Liver (tissue), 3 donors: Measurements from ENCODE around the gene ACTL8.

Experiments
- EGR1 ChIP-seq, 2 donors: IDR thresholded peaks; 2 replicates each; pipeline ENCODE4 v1.6.1; 2016 to 2018; ENCODE audit warnings: antibody characterized with exemption in 2 of 2, low read depth in 2 of 2
- FOXA1 ChIP-seq: IDR thresholded peaks from 2 replicates; pipeline ENCODE4 v1.6.1; 2016; ENCODE audit warnings: antibody characterized with exemption
- GABPA ChIP-seq, 2 donors: IDR thresholded peaks in 1 of 2; conservative IDR thresholded peaks in 1 of 2; 2 replicates each; pipeline ENCODE4 v1.6.1; 2016; ENCODE audit warnings: antibody characterized with exemption in 2 of 2, mild to moderate bottlenecking in 1 of 2, moderate library complexity in 1 of 2
- HNF4A ChIP-seq, 2 donors: conservative IDR thresholded peaks; 2 replicates each; pipeline ENCODE4 v1.6.1; 2016; ENCODE audit warnings: antibody characterized with exemption in 2 of 2, mild to moderate bottlenecking in 2 of 2
- HNF4G ChIP-seq: IDR thresholded peaks from 2 replicates; pipeline ENCODE4 v1.6.1; 2016; ENCODE audit warnings: antibody characterized with exemption
- RAD21 ChIP-seq, 2 donors: IDR thresholded peaks; 2 replicates each; pipeline ENCODE4 v1.6.1; 2016; ENCODE audit warnings: antibody characterized with exemption in 2 of 2, mild to moderate bottlenecking in 2 of 2
- RXRA ChIP-seq, 2 donors: IDR thresholded peaks; 2 replicates each; pipeline ENCODE4 v1.6.1; 2017 to 2018; ENCODE audit warnings: antibody characterized with exemption in 2 of 2, mild to moderate bottlenecking in 1 of 2
- SP1 ChIP-seq: IDR thresholded peaks from 2 replicates; pipeline ENCODE4 v1.6.1; 2018; ENCODE audit warnings: antibody characterized with exemption, mild to moderate bottlenecking
- TAF1 ChIP-seq: conservative IDR thresholded peaks from 2 replicates; pipeline ENCODE4 v1.6.1; 2016; ENCODE audit warnings: antibody characterized with exemption, mild to moderate bottlenecking
- YY1 ChIP-seq: IDR thresholded peaks from 2 replicates; pipeline ENCODE4 v1.6.1; 2016; ENCODE audit warnings: antibody characterized with exemption, mild to moderate bottlenecking
- TF ChIP-seq, protein P1 (sequence below): IDR thresholded peaks from 2 replicates; pipeline ENCODE4 v1.6.1; 2016; ENCODE audit warnings: antibody characterized with exemption, mild to moderate bottlenecking
- TF ChIP-seq, protein P2 (sequence below): fragments of 150-350 bp; IDR thresholded peaks from 2 replicates; pipeline ENCODE4 v1.5.1; 2017; ENCODE audit warnings: improper control_type of control experiment, low read depth, low read length; ENCODE audit not compliant: missing input control
- TF ChIP-seq, protein P3 (sequence below): IDR thresholded peaks from 2 replicates; pipeline ENCODE4 v1.6.1; 2016; ENCODE audit warnings: antibody characterized with exemption
- TF ChIP-seq, protein P4 (sequence below): IDR thresholded peaks from 2 replicates; pipeline ENCODE4 v1.6.1; 2016; ENCODE audit warnings: antibody characterized with exemption
- donor health status: healthy.
- donor health status: healthy.

DNA sequence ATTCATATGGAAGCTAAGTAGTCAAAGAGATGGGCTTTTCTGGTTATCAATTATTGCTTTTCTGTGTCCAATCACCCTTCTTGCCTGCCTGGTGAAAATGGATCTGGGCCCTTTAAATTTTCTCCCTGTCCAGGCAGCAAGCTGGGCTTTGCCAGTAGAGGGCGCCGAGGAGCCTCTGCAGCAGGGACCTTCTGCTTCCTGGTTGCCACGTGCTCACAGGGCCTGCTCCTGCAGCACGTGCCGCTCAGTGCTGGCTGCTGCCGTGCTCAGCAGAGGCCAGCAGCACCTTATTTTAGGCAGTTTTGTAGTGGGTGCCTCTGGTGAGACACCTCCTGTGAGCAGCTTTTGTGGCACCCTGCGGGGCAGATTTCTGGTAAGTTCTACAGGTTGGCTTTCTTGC is 4.0 kb downstream of the ACTL8 start:
- no peak for TF ChIP-seq RAD21 (IDR thresholded peaks at IDR 0.05)
- TF ChIP-seq TAF1 = no peak
- no peak for TF ChIP-seq FOXA1
- TF ChIP-seq, protein P1, sequence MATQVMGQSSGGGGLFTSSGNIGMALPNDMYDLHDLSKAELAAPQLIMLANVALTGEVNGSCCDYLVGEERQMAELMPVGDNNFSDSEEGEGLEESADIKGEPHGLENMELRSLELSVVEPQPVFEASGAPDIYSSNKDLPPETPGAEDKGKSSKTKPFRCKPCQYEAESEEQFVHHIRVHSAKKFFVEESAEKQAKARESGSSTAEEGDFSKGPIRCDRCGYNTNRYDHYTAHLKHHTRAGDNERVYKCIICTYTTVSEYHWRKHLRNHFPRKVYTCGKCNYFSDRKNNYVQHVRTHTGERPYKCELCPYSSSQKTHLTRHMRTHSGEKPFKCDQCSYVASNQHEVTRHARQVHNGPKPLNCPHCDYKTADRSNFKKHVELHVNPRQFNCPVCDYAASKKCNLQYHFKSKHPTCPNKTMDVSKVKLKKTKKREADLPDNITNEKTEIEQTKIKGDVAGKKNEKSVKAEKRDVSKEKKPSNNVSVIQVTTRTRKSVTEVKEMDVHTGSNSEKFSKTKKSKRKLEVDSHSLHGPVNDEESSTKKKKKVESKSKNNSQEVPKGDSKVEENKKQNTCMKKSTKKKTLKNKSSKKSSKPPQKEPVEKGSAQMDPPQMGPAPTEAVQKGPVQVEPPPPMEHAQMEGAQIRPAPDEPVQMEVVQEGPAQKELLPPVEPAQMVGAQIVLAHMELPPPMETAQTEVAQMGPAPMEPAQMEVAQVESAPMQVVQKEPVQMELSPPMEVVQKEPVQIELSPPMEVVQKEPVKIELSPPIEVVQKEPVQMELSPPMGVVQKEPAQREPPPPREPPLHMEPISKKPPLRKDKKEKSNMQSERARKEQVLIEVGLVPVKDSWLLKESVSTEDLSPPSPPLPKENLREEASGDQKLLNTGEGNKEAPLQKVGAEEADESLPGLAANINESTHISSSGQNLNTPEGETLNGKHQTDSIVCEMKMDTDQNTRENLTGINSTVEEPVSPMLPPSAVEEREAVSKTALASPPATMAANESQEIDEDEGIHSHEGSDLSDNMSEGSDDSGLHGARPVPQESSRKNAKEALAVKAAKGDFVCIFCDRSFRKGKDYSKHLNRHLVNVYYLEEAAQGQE = no peak
- TF ChIP-seq EGR1 (IDR thresholded peaks at IDR 0.05; ENCODE audit: low read depth in 2 of 2) = no peak
- TF ChIP-seq, protein P2, sequence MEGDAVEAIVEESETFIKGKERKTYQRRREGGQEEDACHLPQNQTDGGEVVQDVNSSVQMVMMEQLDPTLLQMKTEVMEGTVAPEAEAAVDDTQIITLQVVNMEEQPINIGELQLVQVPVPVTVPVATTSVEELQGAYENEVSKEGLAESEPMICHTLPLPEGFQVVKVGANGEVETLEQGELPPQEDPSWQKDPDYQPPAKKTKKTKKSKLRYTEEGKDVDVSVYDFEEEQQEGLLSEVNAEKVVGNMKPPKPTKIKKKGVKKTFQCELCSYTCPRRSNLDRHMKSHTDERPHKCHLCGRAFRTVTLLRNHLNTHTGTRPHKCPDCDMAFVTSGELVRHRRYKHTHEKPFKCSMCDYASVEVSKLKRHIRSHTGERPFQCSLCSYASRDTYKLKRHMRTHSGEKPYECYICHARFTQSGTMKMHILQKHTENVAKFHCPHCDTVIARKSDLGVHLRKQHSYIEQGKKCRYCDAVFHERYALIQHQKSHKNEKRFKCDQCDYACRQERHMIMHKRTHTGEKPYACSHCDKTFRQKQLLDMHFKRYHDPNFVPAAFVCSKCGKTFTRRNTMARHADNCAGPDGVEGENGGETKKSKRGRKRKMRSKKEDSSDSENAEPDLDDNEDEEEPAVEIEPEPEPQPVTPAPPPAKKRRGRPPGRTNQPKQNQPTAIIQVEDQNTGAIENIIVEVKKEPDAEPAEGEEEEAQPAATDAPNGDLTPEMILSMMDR = no peak
- no peak for TF ChIP-seq GABPA (IDR thresholded peaks at IDR 0.05 in 1 of 2, conservative IDR thresholded peaks at IDR 0.05 in 1 of 2)
- TF ChIP-seq SP1 = no peak
- TF ChIP-seq RXRA (IDR thresholded peaks at IDR 0.05) = no peak
- TF ChIP-seq HNF4G = no peak
- TF ChIP-seq, protein P3, sequence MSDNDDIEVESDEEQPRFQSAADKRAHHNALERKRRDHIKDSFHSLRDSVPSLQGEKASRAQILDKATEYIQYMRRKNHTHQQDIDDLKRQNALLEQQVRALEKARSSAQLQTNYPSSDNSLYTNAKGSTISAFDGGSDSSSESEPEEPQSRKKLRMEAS = no peak
- no peak for TF ChIP-seq HNF4A (conservative IDR thresholded peaks at IDR 0.05)
- TF ChIP-seq YY1 = no peak
- TF ChIP-seq, protein P4, sequence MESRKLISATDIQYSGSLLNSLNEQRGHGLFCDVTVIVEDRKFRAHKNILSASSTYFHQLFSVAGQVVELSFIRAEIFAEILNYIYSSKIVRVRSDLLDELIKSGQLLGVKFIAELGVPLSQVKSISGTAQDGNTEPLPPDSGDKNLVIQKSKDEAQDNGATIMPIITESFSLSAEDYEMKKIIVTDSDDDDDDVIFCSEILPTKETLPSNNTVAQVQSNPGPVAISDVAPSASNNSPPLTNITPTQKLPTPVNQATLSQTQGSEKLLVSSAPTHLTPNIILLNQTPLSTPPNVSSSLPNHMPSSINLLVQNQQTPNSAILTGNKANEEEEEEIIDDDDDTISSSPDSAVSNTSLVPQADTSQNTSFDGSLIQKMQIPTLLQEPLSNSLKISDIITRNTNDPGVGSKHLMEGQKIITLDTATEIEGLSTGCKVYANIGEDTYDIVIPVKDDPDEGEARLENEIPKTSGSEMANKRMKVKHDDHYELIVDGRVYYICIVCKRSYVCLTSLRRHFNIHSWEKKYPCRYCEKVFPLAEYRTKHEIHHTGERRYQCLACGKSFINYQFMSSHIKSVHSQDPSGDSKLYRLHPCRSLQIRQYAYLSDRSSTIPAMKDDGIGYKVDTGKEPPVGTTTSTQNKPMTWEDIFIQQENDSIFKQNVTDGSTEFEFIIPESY = no peak
